ENCODE results near the gene PVR.

PVR gene

DNA sequence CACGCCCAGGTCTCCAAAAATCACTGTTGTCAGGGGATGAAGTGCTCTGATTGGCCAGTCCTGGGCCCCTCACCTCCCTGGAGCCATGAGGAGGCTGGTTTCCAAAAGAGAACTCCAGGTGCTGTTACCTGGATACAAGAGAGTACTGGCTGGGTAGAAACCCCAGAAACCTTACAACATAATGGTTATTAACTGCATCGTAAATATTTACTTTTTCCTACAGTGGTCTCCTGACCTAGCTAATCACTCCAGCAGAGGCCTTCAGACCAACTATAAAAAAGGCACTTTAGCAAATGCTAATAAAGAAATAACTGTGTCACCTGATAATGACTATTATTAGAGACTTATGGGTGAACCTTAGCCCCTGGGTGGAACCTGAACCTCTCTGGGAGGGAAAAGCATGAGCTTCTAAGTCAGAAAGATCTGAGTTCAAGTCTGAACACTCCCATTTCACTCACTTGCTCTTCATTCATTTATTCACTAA lies 31.9 kb upstream of the PVR start:
- POLR2A ChIA-PET, result no interaction called here
- TF ChIP-seq SCRT2 (tag by site-specific recombination; IDR thresholded peaks at IDR 0.05), result no peak
- no peak for TF ChIP-seq ZNF350 (tag by site-specific recombination; IDR thresholded peaks at IDR 0.05)
- no peak for TF ChIP-seq KLF1 (tag by site-specific recombination; IDR thresholded peaks at IDR 0.05)
- TF ChIP-seq ZNF202 (tag by site-specific recombination; IDR thresholded peaks at IDR 0.05; ENCODE audit: borderline replicate concordance), result no peak
- TF ChIP-seq ZNF548 (tag by site-specific recombination; IDR thresholded peaks at IDR 0.05), result no peak
- no peak for TF ChIP-seq ZNF777 (tag by site-specific recombination; IDR thresholded peaks at IDR 0.05; ENCODE audit: borderline replicate concordance)
- no peak for TF ChIP-seq ZNF266 (tag by site-specific recombination; IDR thresholded peaks at IDR 0.05; ENCODE audit: low read depth)
- TF ChIP-seq ZNF112 (tag by site-specific recombination; IDR thresholded peaks at IDR 0.05), result no peak
- TF ChIP-seq TRIM28 (IDR thresholded peaks at IDR 0.05; ENCODE audit: borderline replicate concordance, low read length), result no peak
- TF ChIP-seq ZNF645 (tag by site-specific recombination; IDR thresholded peaks at IDR 0.05), result no peak
- no peaks in the 10 kb centered on the region for H3K36me3 ChIP-seq (ENCODE audit: control insufficient read depth in 2 of 2, insufficient read depth in 1 of 2, low read length in 2 of 2)
- H3K27ac ChIP-seq (ENCODE audit: extremely low read depth, low read depth, low read length), result no peak overlapping the region
- no peaks in the 10 kb centered on the region; the same call in 1 of the 2 replicates for H3K4me1 ChIP-seq (ENCODE audit: control insufficient read depth, insufficient read depth, low read length)
- CTCF ChIA-PET, result interaction anchor here (2.7 to 4.2 kb wide), 2 partner anchors 29 to 41 kb away, joined by 11 to 19 read pairs; no protein-coding TSS in a partner anchor
- no peak overlapping the region for H3K4me3 ChIP-seq (ENCODE audit: low read depth, low read length)
- no peaks in the 10 kb centered on the region for H3K9me3 ChIP-seq (ENCODE audit: control insufficient read depth, insufficient read depth, low read depth, low read length)

- ChIA-PET CTCF (interaction anchor here (0.9 to 2.7 kb wide), 4 partner anchors 25 to 110 kb away, joined by 3 to 11 read pairs (median 4); no protein-coding TSS in a partner anchor), POLR2A (no interaction called here)
- TF ChIP-seq ZFHX2 (tag by site-specific recombination; conservative IDR thresholded peaks at IDR 0.05) (no peak), GLIS1 (tag by site-specific recombination; IDR thresholded peaks at IDR 0.05) (no peak), ZNF214 (tag by site-specific recombination; IDR thresholded peaks at IDR 0.05; ENCODE audit: borderline replicate concordance) (no peak), HOXA7 (CRISPR knock-in tag; IDR thresholded peaks at IDR 0.05; ENCODE audit: borderline replicate concordance) (no peak), ZNF623 (tag by site-specific recombination; IDR thresholded peaks at IDR 0.05) (no peak), EGR2 (tag by site-specific recombination; IDR thresholded peaks at IDR 0.05; ENCODE audit: low read depth) (no peak), ZNF184 (tag by site-specific recombination; IDR thresholded peaks at IDR 0.05) (no peak), ZNF549 (tag by site-specific recombination; IDR thresholded peaks at IDR 0.05) (no peak), ZSCAN16 (tag by site-specific recombination; IDR thresholded peaks at IDR 0.05) (no peak), ZNF513 (tag by site-specific recombination; IDR thresholded peaks at IDR 0.05) (no peak), ZNF571 (tag by site-specific recombination; IDR thresholded peaks at IDR 0.05) (no peak)
- TF ChIP-seq, protein P1, sequence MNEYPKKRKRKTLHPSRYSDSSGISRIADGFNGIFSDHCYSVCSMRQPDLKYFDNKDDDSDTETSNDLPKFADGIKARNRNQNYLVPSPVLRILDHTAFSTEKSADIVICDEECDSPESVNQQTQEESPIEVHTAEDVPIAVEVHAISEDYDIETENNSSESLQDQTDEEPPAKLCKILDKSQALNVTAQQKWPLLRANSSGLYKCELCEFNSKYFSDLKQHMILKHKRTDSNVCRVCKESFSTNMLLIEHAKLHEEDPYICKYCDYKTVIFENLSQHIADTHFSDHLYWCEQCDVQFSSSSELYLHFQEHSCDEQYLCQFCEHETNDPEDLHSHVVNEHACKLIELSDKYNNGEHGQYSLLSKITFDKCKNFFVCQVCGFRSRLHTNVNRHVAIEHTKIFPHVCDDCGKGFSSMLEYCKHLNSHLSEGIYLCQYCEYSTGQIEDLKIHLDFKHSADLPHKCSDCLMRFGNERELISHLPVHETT (tag by site-specific recombination; IDR thresholded peaks at IDR 0.05), result no peak
- Histone ChIP-seq H3K27ac (ENCODE audit: extremely low read depth, low read depth, low read length) (no peak within 1 kb of the TSS), H3K4me3 (ENCODE audit: low read depth, low read length) (no peak within 1 kb of the TSS), H3K9me3 (ENCODE audit: control insufficient read depth, insufficient read depth, low read depth, low read length) (no peaks in the 10 kb centered on the region), H3K4me1 (ENCODE audit: control insufficient read depth, insufficient read depth, low read length) (no peaks in the 10 kb centered on the region), H3K36me3 (ENCODE audit: control insufficient read depth in 2 of 2, insufficient read depth in 1 of 2, low read length in 2 of 2) (no peaks in the 10 kb centered on the region)
Measured at GRCh38 chr19:44613295-44614178, 30.2 kb upstream of the PVR start, which contains the start of gene IGSF23. IGSF23 (plus strand) TSS chr19:44613563; CDS start chr19:44613646, 83 bp downstream.

Data from HEK293 (cell line).